ENCODE data around the gene AGFG2. TPM values are rescaled to one million over a fixed set of nuclear protein-coding genes. Genes with fewer than 3 reads are reported as not detected.

AGFG2 gene
- total and polyA plus RNA-seq, 10 of the 15 experiments (the other 5 are each of a cell fraction or from before 2014, with no cell fraction given) = 0.90 to 71.5 (median 25.4) TPM

- TF ChIP-seq RELA (IDR thresholded peaks at IDR 0.05; ENCODE audit: borderline replicate concordance, partially characterized antibody) = no peak
- no peak for TF ChIP-seq SREBF2 (IDR thresholded peaks at IDR 0.05; ENCODE audit: low read length)
- TF ChIP-seq BCL3 (IDR thresholded peaks at IDR 0.05; ENCODE audit: borderline replicate concordance, insufficient read depth, low read depth, low read length, poor library complexity, severe bottlenecking) = no peak
- TF ChIP-seq EP300 (IDR thresholded peaks at IDR 0.05; ENCODE audit: borderline replicate concordance in 1 of 2, control insufficient read depth in 1 of 2, low read depth in 2 of 2, low read length in 2 of 2) = peak in 1 of 2 experiments; percentile 75; a peak in 3 of 4 replicates
- peak; percentile 54 for TF ChIP-seq MTA2 (IDR thresholded peaks at IDR 0.05; ENCODE audit: low read depth)
- no peak for TF ChIP-seq ETV6 (conservative IDR thresholded peaks at IDR 0.05 in 1 of 2, IDR thresholded peaks at IDR 0.05 in 1 of 2; ENCODE audit: borderline replicate concordance in 1 of 2, low read depth in 1 of 2)
- TF ChIP-seq RBBP5 (conservative IDR thresholded peaks at IDR 0.05) = no peak
- TF ChIP-seq CHD4 (IDR thresholded peaks at IDR 0.05) = no peak
- no peak for TF ChIP-seq CEBPZ (IDR thresholded peaks at IDR 0.05; ENCODE audit: low read depth, low read length)
Measured at GRCh38 chr7:100545360-100546128, 6.5 kb downstream of the AGFG2 start (continued).

All from GM12878 (cell line).